SK-N-SH (cell line): ENCODE results near the gene TMED6.

Experiments used
- ELF1 ChIP-seq: IDR thresholded peaks from 2 replicates; pipeline ENCODE4 v1.4.0; 2012
- EP300 ChIP-seq, 2 experiments: IDR thresholded peaks; 2 replicates each; pipeline versions ENCODE4 v1.4.0 to v1.6.1; 2012; ENCODE audit warnings: borderline replicate concordance in 1 of 2, low read depth in 1 of 2, low read length in 1 of 2
- JUND ChIP-seq: IDR thresholded peaks from 2 replicates; pipeline ENCODE4 v1.4.0; 2012
- POLR2AphosphoS5 ChIP-seq: IDR thresholded peaks from 2 replicates; pipeline ENCODE4 v1.6.1; 2012; ENCODE audit warnings: low read depth, low read length
- RFX5 ChIP-seq: IDR thresholded peaks from 2 replicates; pipeline ENCODE4 v1.6.1; 2012; ENCODE audit warnings: mild to moderate bottlenecking, improper control_type of control experiment, low read length
- RXRA ChIP-seq: IDR thresholded peaks from 2 replicates; pipeline ENCODE4 v1.4.0; 2012; ENCODE audit warnings: low read depth, mild to moderate bottlenecking, borderline replicate concordance
- SIN3A ChIP-seq: IDR thresholded peaks from 2 replicates; pipeline ENCODE4 v1.6.1; 2012; ENCODE audit warnings: low read depth, mild to moderate bottlenecking, low read length, moderate library complexity, borderline replicate concordance
- TAF1 ChIP-seq: IDR thresholded peaks from 2 replicates; pipeline ENCODE4 v1.6.1; 2012; ENCODE audit warnings: low read depth, mild to moderate bottlenecking, low read length, moderate library complexity, borderline replicate concordance
- TF ChIP-seq, protein P1 (sequence below): fragments of 200-600 bp; sonication (generic); IDR thresholded peaks from 2 replicates; pipeline ENCODE4 v1.6.1; 2017; ENCODE audit warnings: antibody characterized with exemption, mild to moderate bottlenecking, moderate library complexity
- TF ChIP-seq, protein P2 (sequence below): IDR thresholded peaks from 2 replicates; pipeline ENCODE4 v1.4.0; 2012; ENCODE audit warnings: low read depth

DNA sequence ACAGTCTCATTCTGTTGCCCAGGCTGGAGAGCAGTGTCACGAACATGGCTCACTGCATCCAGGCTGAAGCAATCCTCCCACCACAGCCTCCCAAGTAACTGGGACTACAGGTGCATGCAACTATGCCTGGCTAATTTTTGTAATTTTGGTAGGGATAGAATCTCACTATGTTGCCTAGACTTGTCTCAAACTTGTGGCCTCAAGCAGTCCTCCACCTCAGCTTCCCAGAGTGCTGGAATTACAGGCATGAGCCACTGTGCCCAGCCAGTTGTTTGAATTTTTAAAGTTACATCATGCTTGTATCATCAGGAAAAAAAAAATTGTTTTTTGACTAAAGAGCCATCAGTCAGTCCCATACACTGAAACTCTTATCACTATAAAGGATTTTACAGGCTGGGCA is 57.5 kb downstream of the TMED6 start:
- TF ChIP-seq POLR2AphosphoS5 (no peak), RXRA (no peak), EP300 (IDR thresholded peaks at IDR 0.05; ENCODE audit: borderline replicate concordance in 1 of 2, low read depth in 1 of 2, low read length in 1 of 2) (no peak), SIN3A (no peak), TAF1 (no peak), JUND (no peak), ELF1 (no peak), RFX5 (no peak)
- TF ChIP-seq, protein P1, sequence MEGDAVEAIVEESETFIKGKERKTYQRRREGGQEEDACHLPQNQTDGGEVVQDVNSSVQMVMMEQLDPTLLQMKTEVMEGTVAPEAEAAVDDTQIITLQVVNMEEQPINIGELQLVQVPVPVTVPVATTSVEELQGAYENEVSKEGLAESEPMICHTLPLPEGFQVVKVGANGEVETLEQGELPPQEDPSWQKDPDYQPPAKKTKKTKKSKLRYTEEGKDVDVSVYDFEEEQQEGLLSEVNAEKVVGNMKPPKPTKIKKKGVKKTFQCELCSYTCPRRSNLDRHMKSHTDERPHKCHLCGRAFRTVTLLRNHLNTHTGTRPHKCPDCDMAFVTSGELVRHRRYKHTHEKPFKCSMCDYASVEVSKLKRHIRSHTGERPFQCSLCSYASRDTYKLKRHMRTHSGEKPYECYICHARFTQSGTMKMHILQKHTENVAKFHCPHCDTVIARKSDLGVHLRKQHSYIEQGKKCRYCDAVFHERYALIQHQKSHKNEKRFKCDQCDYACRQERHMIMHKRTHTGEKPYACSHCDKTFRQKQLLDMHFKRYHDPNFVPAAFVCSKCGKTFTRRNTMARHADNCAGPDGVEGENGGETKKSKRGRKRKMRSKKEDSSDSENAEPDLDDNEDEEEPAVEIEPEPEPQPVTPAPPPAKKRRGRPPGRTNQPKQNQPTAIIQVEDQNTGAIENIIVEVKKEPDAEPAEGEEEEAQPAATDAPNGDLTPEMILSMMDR = no peak
- TF ChIP-seq, protein P2, sequence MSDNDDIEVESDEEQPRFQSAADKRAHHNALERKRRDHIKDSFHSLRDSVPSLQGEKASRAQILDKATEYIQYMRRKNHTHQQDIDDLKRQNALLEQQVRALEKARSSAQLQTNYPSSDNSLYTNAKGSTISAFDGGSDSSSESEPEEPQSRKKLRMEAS = no peak
